Epithelial cell of prostate (primary cell): ENCODE results near the gene DNTTIP2.
A peak's percentile ranks its signal among the peaks of the same experiment; 100 is the strongest.

Experiments
- DNase-seq: peaks from one replicate; pipeline ENCODE4 v3.0.0-alpha.2; 2011; ENCODE audit warnings: low read depth, low spot score
- H3K27ac ChIP-seq: fragments of 450-650 bp; 2 replicates; pipeline ENCODE4 v1.5.1; 2017; ENCODE audit warnings: mild to moderate bottlenecking

DNTTIP2 gene

GRCh38 chr1:93816970-93817678 is 61.9 kb downstream of the DNTTIP2 start:
- H3K27ac ChIP-seq: peak overlapping the region; percentile 10
- no peak for DNase-seq
